ENCODE data around the gene ITGAL. TPM values are rescaled to one million over a fixed set of nuclear protein-coding genes. Genes with fewer than 3 reads are reported as not detected.
A peak's percentile ranks its signal among the peaks of the same experiment; 100 is the strongest.

Gene ITGAL
- total RNA-seq, 2 donors from 2014 or later: 1.3 to 9.2 TPM

GRCh38 chr16:30555315-30556124 is 83.0 kb downstream of the ITGAL start:
- no peaks in the 10 kb centered on the region for H3K27me3 ChIP-seq
- no peak for TF ChIP-seq POLR2A (IDR thresholded peaks at IDR 0.05)
- no peak for TF ChIP-seq CTCF (IDR thresholded peaks at IDR 0.05)
- no peak overlapping the region for H3K27ac ChIP-seq
- intact Hi-C loops (cut with DNase I): no loop called here
- H3K36me3 ChIP-seq (replicated peaks in 1 of 2; ENCODE audit: insufficient read depth in 1 of 2, low read depth in 2 of 2): peaks cover 0 to 2% of the 10 kb centered on the region in 2 donors
- H3K4me3 ChIP-seq: no peak overlapping the region
- no peak for DNase-seq
- ATAC-seq: no peak
- peaks cover 22% of the 10 kb centered on the region for H3K4me1 ChIP-seq
- no peaks in the 10 kb centered on the region for H3K9me3 ChIP-seq
- WGBS, 2 donors: 94 to 96% methylated on average over 15 to 61 of the region's 69 CpGs

- H3K27ac ChIP-seq: no peak overlapping the region
- H3K36me3 ChIP-seq (replicated peaks in 1 of 2; ENCODE audit: insufficient read depth in 1 of 2, low read depth in 2 of 2): peaks cover 0 to 2% of the 10 kb centered on the region in 2 donors
- intact Hi-C loops (cut with DNase I): no loop called here
- WGBS, 2 donors: 65 to 77% methylated on average over 10 of the region's 10 CpGs
- no peaks in the 10 kb centered on the region for H3K27me3 ChIP-seq
- no peak overlapping the region for H3K4me3 ChIP-seq
- TF ChIP-seq POLR2A (IDR thresholded peaks at IDR 0.05): no peak
- no peak for TF ChIP-seq CTCF (IDR thresholded peaks at IDR 0.05)
- ATAC-seq (no peak), DNase-seq (no peak)
- H3K9me3 ChIP-seq: no peaks in the 10 kb centered on the region
- H3K4me1 ChIP-seq: peaks cover 25% of the 10 kb centered on the region
Observed at GRCh38 chr16:30556125-30556473, 83.6 kb downstream of the ITGAL start.

- 0% methylated on average over 17 of the region's 17 CpGs; no CpG with 5 or more reads in 1 of the 2 donors for WGBS, 2 donors
- TF ChIP-seq CTCF (IDR thresholded peaks at IDR 0.05) (no peak), POLR2A (IDR thresholded peaks at IDR 0.05) (no peak)
- ATAC-seq: no peak
- Histone ChIP-seq H3K27ac (peak overlapping the region; percentile 92 to 98 (median 96)), H3K9me3 (no peaks in the 10 kb centered on the region), H3K4me3 (peak overlapping the region; percentile 71 to 78), H3K36me3 (replicated peaks in 1 of 2; ENCODE audit: insufficient read depth in 1 of 2, low read depth in 2 of 2) (peaks cover 0 to 2% of the 10 kb centered on the region in 2 donors), H3K27me3 (no peaks in the 10 kb centered on the region), H3K4me1 (peaks cover 29% of the 10 kb centered on the region)
- no peak for DNase-seq
- intact Hi-C loops (cut with DNase I): no loop called here
Observed at GRCh38 chr16:30557707-30557956, 85.1 kb downstream of the ITGAL start.

- H3K9me3 ChIP-seq: no peaks in the 10 kb centered on the region
- no peaks in the 10 kb centered on the region for H3K27me3 ChIP-seq
- TF ChIP-seq POLR2A (IDR thresholded peaks at IDR 0.05) (peak; percentile 23 to 69 (median 57)), CTCF (IDR thresholded peaks at IDR 0.05) (peak in 1 of 7 experiments; percentile 31)
- H3K27ac ChIP-seq: peak within 1 kb of the TSS; percentile 92 to 98 (median 96)
- ATAC-seq (peak; percentile 97), DNase-seq (peak; percentile 98 to 99 (median 99))
- H3K4me1 ChIP-seq: peaks cover 29% of the 10 kb centered on the region
- WGBS, 2 donors: 0 to 5% methylated on average over 8 to 74 of the region's 74 CpGs
- H3K4me3 ChIP-seq: peak within 1 kb of the TSS; percentile 71 to 78
- intact Hi-C loops (cut with DNase I): no loop called here
- peaks cover 0 to 2% of the 10 kb centered on the region in 2 donors for H3K36me3 ChIP-seq (replicated peaks in 1 of 2; ENCODE audit: insufficient read depth in 1 of 2, low read depth in 2 of 2)
Observed at GRCh38 chr16:30557957-30558788, 85.6 kb downstream of the ITGAL start, which contains the start of gene ZNF764. Gene ZNF764 (minus strand): TSS chr16:30558374. CDS start chr16:30558182, 192 bp downstream.
